PC-3 (cell line): ENCODE measurements around the gene CNOT6L. TPM values are rescaled to one million over a fixed set of nuclear protein-coding genes. Genes with fewer than 3 reads are reported as not detected.
A peak's percentile ranks its signal among the peaks of the same experiment; 100 is the strongest.

Experiments
- ATAC-seq: fragments of 200-7000 bp; cut with Tn5 transposase; 2 replicates; pipeline ENCODE4 v1.9.1; 2020; ENCODE audit warnings: mild to moderate bottlenecking, moderate library complexity
- BruUV-seq: library from RNA; stranded (reverse); fragments of 400-500 nt; replicated peaks from 2 replicates; lab custom pipeline; 2021; lab: Mats Ljungman, UMichigan
- CTCF ChIA-PET: fragments of 300-600 bp; sonication (Branson Sonifier 250); formaldehyde crosslinking; loops from one replicate; lab custom pipeline; 2022; ENCODE audit warnings: antibody characterized with exemption; lab: Charles Lee
- POLR2A ChIA-PET: fragments of 300-600 bp; sonication (Branson Sonifier 250); formaldehyde crosslinking; loops from one replicate; lab custom pipeline; 2022; ENCODE audit warnings: antibody characterized with exemption; ENCODE audit not compliant: unreplicated experiment; lab: Charles Lee
- DNase-seq: peaks from one replicate; pipeline ENCODE4 v3.0.0-alpha.2; 2015
- H2AFZ ChIP-seq: fragments of 300-600 bp; sonication (generic); 2 replicates; pipeline ENCODE4 v1.6.0; 2016; ENCODE audit warnings: antibody characterized with exemption, low read length
- H3F3A ChIP-seq: fragments of 300-600 bp; sonication (generic); one replicate; pipeline ENCODE4 v1.6.0; 2017; ENCODE audit warnings: antibody characterized with exemption, low read length, control low read depth, mild to moderate bottlenecking; ENCODE audit not compliant: unreplicated experiment
- H3K27ac ChIP-seq: fragments of 300-600 bp; sonication (generic); 2 replicates; pipeline ENCODE4 v1.5.1; 2016; ENCODE audit warnings: mild to moderate bottlenecking, low read length
- H3K27me3 ChIP-seq: fragments of 300-600 bp; sonication (generic); 2 replicates; pipeline ENCODE4 v1.6.1; 2016; ENCODE audit warnings: low read length, mixed read lengths
- H3K36me3 ChIP-seq: fragments of 300-600 bp; sonication (generic); 2 replicates; pipeline ENCODE4 v1.6.1; 2016; ENCODE audit warnings: low read depth, mixed run types, low read length, mixed read lengths
- H3K4me1 ChIP-seq: fragments of 300-600 bp; sonication (generic); 2 replicates; pipeline ENCODE4 v1.5.1; 2016; ENCODE audit warnings: low read length; ENCODE audit not compliant: insufficient read depth
- H3K4me2 ChIP-seq: fragments of 300-600 bp; sonication (generic); 2 replicates; pipeline ENCODE4 v1.6.0; 2016; ENCODE audit warnings: low read length
- H3K4me3 ChIP-seq: fragments of 300-600 bp; sonication (generic); 2 replicates; pipeline ENCODE4 v1.5.1; 2016; ENCODE audit warnings: mild to moderate bottlenecking, low read length, mixed read lengths
- H3K79me2 ChIP-seq: fragments of 300-600 bp; sonication (generic); 2 replicates; pipeline ENCODE4 v1.6.1; 2017; ENCODE audit warnings: low read length, mixed read lengths
- H3K9ac ChIP-seq: fragments of 300-600 bp; sonication (generic); 2 replicates; pipeline ENCODE4 v1.6.0; 2016; ENCODE audit warnings: mild to moderate bottlenecking, low read length
- H3K9me2 ChIP-seq: fragments of 300-600 bp; sonication (generic); replicated peaks from 2 replicates; pipeline ENCODE4 v1.6.1; 2016; ENCODE audit warnings: mixed run types, low read length, mixed read lengths
- H3K9me3 ChIP-seq: fragments of 300-600 bp; sonication (generic); 2 replicates; pipeline ENCODE4 v1.6.1; 2016; ENCODE audit warnings: low read length, mixed read lengths
- H4K20me1 ChIP-seq: fragments of 300-600 bp; sonication (generic); 2 replicates; pipeline ENCODE4 v1.6.1; 2016; ENCODE audit warnings: low read length, mixed read lengths
- CTCF ChIP-seq: fragments of 300-600 bp; sonication (generic); conservative IDR thresholded peaks from 2 replicates; pipeline ENCODE4 v1.5.1; 2017; ENCODE audit warnings: antibody characterized with exemption, low read depth, mild to moderate bottlenecking, low read length
- EZH2 ChIP-seq: fragments of 300-600 bp; sonication (generic); IDR thresholded peaks from one replicate; pipeline ENCODE4 v1.6.1; 2017; ENCODE audit warnings: antibody characterized with exemption, mild to moderate bottlenecking, low read length; ENCODE audit not compliant: unreplicated experiment
- EZH2phosphoT487 ChIP-seq: fragments of 300-600 bp; sonication (generic); IDR thresholded peaks from 2 replicates; pipeline ENCODE4 v1.6.1; 2018; ENCODE audit warnings: mild to moderate bottlenecking, antibody characterized with exemption, low read length, borderline replicate concordance
- intact Hi-C: fragments of 100-400 bp; cut with micrococcal nuclease; formaldehyde crosslinking; loops from 2 replicates; pipeline ENCODE4 v1.9.0; 2023
- total RNA-seq: library from RNA; depleted of rRNA; stranded (reverse); fragments of >200 nt; gene quantifications from 2 replicates; pipeline ENCODE4 v1.2.3, GENCODE V29; 2014

Gene CNOT6L
- total RNA-seq, 1 experiment from 2014 or later = 2.6 TPM

- ChIA-PET POLR2A (no interaction called here), CTCF (no interaction called here)
- BruUV-seq = no TSS peak
- no peaks in the 10 kb centered on the region for H3F3A ChIP-seq
- H3K4me3 ChIP-seq = no peak overlapping the region
- intact Hi-C loops = no loop called here
- peaks cover 57% of the 10 kb centered on the region for H3K79me2 ChIP-seq
- DNase-seq (no peak), ATAC-seq (no peak)
- no peak overlapping the region for H3K4me2 ChIP-seq
- H3K27me3 ChIP-seq = no peaks in the 10 kb centered on the region
- no peaks in the 10 kb centered on the region for H3K36me3 ChIP-seq
- no peaks in the 10 kb centered on the region for H3K9me2 ChIP-seq
- H3K4me1 ChIP-seq = no peaks in the 10 kb centered on the region
- no peak overlapping the region for H2AFZ ChIP-seq
- no peaks in the 10 kb centered on the region for H3K9me3 ChIP-seq
- TF ChIP-seq CTCF (no peak), EZH2 (no peak), EZH2phosphoT487 (no peak)
- H3K9ac ChIP-seq = no peak overlapping the region
- H3K27ac ChIP-seq = no peak overlapping the region
- no peaks in the 10 kb centered on the region for H4K20me1 ChIP-seq
These were observed 16.8 kb downstream of the CNOT6L start for GRCh38 chr4:77802402-77802801.

GRCh38 chr4:77801260-77801608 is 17.9 kb downstream of the CNOT6L start:
- H3K9me3 ChIP-seq = no peaks in the 10 kb centered on the region
- no peak overlapping the region for H3K4me3 ChIP-seq
- no peaks in the 10 kb centered on the region for H3K9me2 ChIP-seq
- CTCF ChIA-PET = no interaction called here
- DNase-seq (no peak), ATAC-seq (no peak)
- no peak overlapping the region for H3K4me2 ChIP-seq
- POLR2A ChIA-PET = interaction anchor here (0.7 kb wide), 1 partner anchor 48 kb away, joined by 4 read pairs; no protein-coding TSS in a partner anchor
- H3K36me3 ChIP-seq = no peaks in the 10 kb centered on the region
- no peak overlapping the region for H2AFZ ChIP-seq
- no peaks in the 10 kb centered on the region for H3F3A ChIP-seq
- H3K27ac ChIP-seq = no peak overlapping the region
- H3K4me1 ChIP-seq = no peaks in the 10 kb centered on the region
- TF ChIP-seq CTCF (no peak), EZH2phosphoT487 (no peak), EZH2 (no peak)
- intact Hi-C loops = no loop called here
- no peak overlapping the region for H3K9ac ChIP-seq
- H3K79me2 ChIP-seq = peaks cover 57% of the 10 kb centered on the region
- no peaks in the 10 kb centered on the region for H4K20me1 ChIP-seq
- no peaks in the 10 kb centered on the region for H3K27me3 ChIP-seq
- no TSS peak for BruUV-seq

DNA sequence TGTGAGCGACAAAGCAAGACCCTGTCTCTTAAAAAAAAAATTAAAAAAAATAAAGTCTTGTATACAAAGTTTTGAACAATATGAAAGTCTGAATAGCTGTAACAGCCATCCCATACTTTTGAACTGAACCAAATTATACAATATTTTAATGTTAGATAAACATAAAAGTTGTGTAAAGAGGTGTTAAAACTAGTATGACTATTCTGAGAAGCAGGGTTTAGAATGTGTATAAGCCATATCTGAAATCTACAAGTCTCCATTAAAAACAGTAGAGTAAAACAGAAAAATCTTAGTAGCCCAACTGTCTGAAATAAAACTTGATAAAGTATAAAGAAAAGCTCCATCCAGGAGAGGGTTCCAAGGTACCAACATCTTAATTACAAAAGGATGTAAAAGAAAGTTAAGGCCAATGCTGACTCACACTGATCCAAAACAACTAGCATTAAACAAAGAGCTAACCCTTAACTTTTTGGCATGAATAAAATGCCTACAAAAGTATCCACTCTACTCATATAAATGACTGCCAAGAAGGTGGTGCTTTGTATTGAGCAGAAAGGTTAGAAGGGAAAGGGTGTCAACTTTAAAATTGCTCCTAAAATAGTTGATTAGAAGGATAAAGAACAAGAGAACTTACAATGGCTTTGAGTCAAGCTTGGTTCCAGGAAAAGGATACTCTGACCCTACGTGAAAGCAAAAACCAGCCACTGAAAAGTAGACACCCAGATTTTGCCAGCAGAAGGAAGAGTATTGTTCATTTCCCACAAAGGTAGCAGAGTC is 18.5 kb downstream of the CNOT6L start:
- DNase-seq (no peak), ATAC-seq (peak; percentile 55)
- Histone ChIP-seq H3K79me2 (peaks cover 59% of the 10 kb centered on the region), H3K9me2 (no peaks in the 10 kb centered on the region), H3K36me3 (no peaks in the 10 kb centered on the region), H3K4me1 (no peaks in the 10 kb centered on the region), H3K9me3 (no peaks in the 10 kb centered on the region), H3K4me2 (no peak overlapping the region), H3K27me3 (no peaks in the 10 kb centered on the region), H4K20me1 (no peaks in the 10 kb centered on the region), H2AFZ (no peak overlapping the region), H3K27ac (no peak overlapping the region), H3K9ac (no peak overlapping the region), H3F3A (no peaks in the 10 kb centered on the region), H3K4me3 (no peak overlapping the region)
- no TSS peak for BruUV-seq
- no peak for TF ChIP-seq CTCF
- no peak for TF ChIP-seq EZH2
- TF ChIP-seq EZH2phosphoT487 = no peak
- intact Hi-C loops = no loop called here
- CTCF ChIA-PET = no interaction called here
- POLR2A ChIA-PET = interaction anchor here (0.6 to 0.7 kb wide), 2 partner anchors 48 to 105 kb away, joined by 3 to 4 read pairs; no protein-coding TSS in a partner anchor
